Activated CD4-positive, alpha-beta T cell treated with anti-CD3 and anti-CD28 coated beads for 36 hours (primary cell): ENCODE results near the gene CNOT9. TPM values are rescaled to one million over a fixed set of nuclear protein-coding genes. Genes with fewer than 3 reads are reported as not detected.

Experiments used
- ATAC-seq: fragments of 200-7000 bp; cut with Tn5 transposase; one replicate; pipeline ENCODE4 v1.10.0; 2021; ENCODE audit warnings: mild to moderate bottlenecking, moderate library complexity
- CTCF ChIA-PET: fragments of 350-600 bp; sonication (Branson Sonifier 250); formaldehyde crosslinking; loops from one replicate; lab custom pipeline; 2021; ENCODE audit warnings: antibody characterized with exemption; lab: Charles Lee
- POLR2A ChIA-PET: fragments of 350-600 bp; sonication (Branson Sonifier 250); formaldehyde crosslinking; loops from one replicate; lab custom pipeline; 2021; ENCODE audit warnings: antibody characterized with exemption, inconsistent platforms; lab: Charles Lee
- DNase-seq: peaks from one replicate; pipeline ENCODE4 v3.0.0-alpha.2; 2020
- H3K27ac Mint-ChIP-seq: one replicate; pipeline ENCODE4 v1.8.0; 2021; ENCODE audit warnings: mixed read lengths
- H3K27me3 Mint-ChIP-seq: one replicate; pipeline ENCODE4 v1.8.0; 2021; ENCODE audit warnings: mixed read lengths
- H3K36me3 Mint-ChIP-seq: one replicate; pipeline ENCODE4 v1.8.0; 2021; ENCODE audit warnings: low read depth, mixed read lengths
- H3K4me1 Mint-ChIP-seq: one replicate; pipeline ENCODE4 v1.8.0; 2021; ENCODE audit warnings: mixed read lengths
- H3K4me3 Mint-ChIP-seq: one replicate; pipeline ENCODE4 v1.8.0; 2021; ENCODE audit warnings: mild to moderate bottlenecking, moderate library complexity, mixed read lengths
- H3K9me3 Mint-ChIP-seq: one replicate; pipeline ENCODE4 v1.8.0; 2021; ENCODE audit warnings: low read depth, mixed read lengths
- intact Hi-C, 2 experiments: fragments of 100-400 bp; cut with DNase I in 1 of 2; cut with micrococcal nuclease in 1 of 2; formaldehyde crosslinking; loops; one replicate each; pipeline versions ENCODE4 v1.14.2 to v1.15.1; 2022 to 2024; cut with DNase I, micrococcal nuclease
- total RNA-seq, 2 experiments: library from RNA; stranded (reverse); gene quantifications; one replicate each; pipeline ENCODE4 v1.2.3, GENCODE V29; 2021

The CNOT9 gene
- total RNA-seq, 2 experiments from 2014 or later, result 100 to 105 TPM

- POLR2A ChIA-PET, result no interaction called here
- Mint-ChIP-seq H3K27me3 (no peaks in the 10 kb centered on the region), H3K36me3 (no peaks in the 10 kb centered on the region)
Measured at GRCh38 chr2:218622606-218623365, 54.1 kb downstream of the CNOT9 start.

GRCh38 chr2:218623366-218623705 lies 54.7 kb downstream of the CNOT9 start:
- Mint-ChIP-seq H3K27ac (no peak overlapping the region), H3K9me3 (no peaks in the 10 kb centered on the region), H3K4me3 (no peak overlapping the region), H3K4me1 (peaks cover 3% of the 10 kb centered on the region), H3K27me3 (no peaks in the 10 kb centered on the region), H3K36me3 (no peaks in the 10 kb centered on the region)
- no peak for DNase-seq
- ATAC-seq, result no peak
- intact Hi-C loops, result no loop called here
- ChIA-PET CTCF (interaction anchor here (0.6 kb wide), 1 partner anchor 463 kb away, joined by 3 read pairs; no protein-coding TSS in a partner anchor), POLR2A (no interaction called here)

More at GRCh38 chr2:218622606-218623365, 54.1 kb downstream of the CNOT9 start:
- no peaks in the 10 kb centered on the region for H3K4me1 Mint-ChIP-seq
- ATAC-seq (no peak), DNase-seq (no peak)
- H3K27ac Mint-ChIP-seq, result no peak overlapping the region
- CTCF ChIA-PET, result interaction anchor here (0.6 kb wide), 1 partner anchor 463 kb away, joined by 3 read pairs; no protein-coding TSS in a partner anchor
- H3K4me3 Mint-ChIP-seq, result no peak overlapping the region
- intact Hi-C loops, result no loop called here
- no peaks in the 10 kb centered on the region for H3K9me3 Mint-ChIP-seq

- Mint-ChIP-seq H3K4me1 (peaks cover 3% of the 10 kb centered on the region), H3K36me3 (no peaks in the 10 kb centered on the region), H3K27ac (no peak overlapping the region), H3K27me3 (no peaks in the 10 kb centered on the region), H3K4me3 (no peak overlapping the region), H3K9me3 (no peaks in the 10 kb centered on the region)
- ATAC-seq, result no peak
- CTCF ChIA-PET, result interaction anchor here (0.7 to 1.2 kb wide), 2 partner anchors 10 to 23 kb away, joined by 3 to 4 read pairs; no protein-coding TSS in a partner anchor
- no peak for DNase-seq
- POLR2A ChIA-PET, result no interaction called here
- intact Hi-C loops, result no loop called here
Measured at GRCh38 chr2:218626369-218626768, 57.7 kb downstream of the CNOT9 start.

GRCh38 chr2:218627939-218628338 lies 59.3 kb downstream of the CNOT9 start:
- DNase-seq (no peak), ATAC-seq (no peak)
- Mint-ChIP-seq H3K27me3 (no peaks in the 10 kb centered on the region), H3K4me3 (no peak overlapping the region), H3K36me3 (no peaks in the 10 kb centered on the region), H3K27ac (no peak overlapping the region), H3K9me3 (no peaks in the 10 kb centered on the region), H3K4me1 (peaks cover 3% of the 10 kb centered on the region)
- ChIA-PET CTCF (interaction anchor here (0.8 to 1.7 kb wide), 3 partner anchors 20 to 116 kb away, joined by 3 to 6 read pairs (median 5); no protein-coding TSS in a partner anchor), POLR2A (no interaction called here)
- intact Hi-C loops, result no loop called here

GRCh38 chr2:218631837-218632236 lies 63.2 kb downstream of the CNOT9 start:
- Mint-ChIP-seq H3K4me1 (peaks cover 3% of the 10 kb centered on the region), H3K27ac (no peak overlapping the region), H3K4me3 (no peak overlapping the region), H3K27me3 (no peaks in the 10 kb centered on the region), H3K9me3 (no peaks in the 10 kb centered on the region), H3K36me3 (peaks cover 14% of the 10 kb centered on the region)
- intact Hi-C loops, result no loop called here
- ATAC-seq (no peak), DNase-seq (no peak)
- CTCF ChIA-PET, result interaction anchor here (0.6 to 1.2 kb wide), 2 partner anchors 13 to 294 kb away, joined by 3 to 4 read pairs; no protein-coding TSS in a partner anchor
- POLR2A ChIA-PET, result no interaction called here

- DNase-seq, result no peak
- Mint-ChIP-seq H3K4me3 (no peak overlapping the region), H3K36me3 (peaks cover 46% of the 10 kb centered on the region), H3K4me1 (no peaks in the 10 kb centered on the region), H3K27ac (no peak overlapping the region), H3K27me3 (no peaks in the 10 kb centered on the region), H3K9me3 (no peaks in the 10 kb centered on the region)
- ChIA-PET CTCF (interaction anchor here (0.6 kb wide), 2 partner anchors 164 to 788 kb away, joined by 3 read pairs; no protein-coding TSS in a partner anchor), POLR2A (interaction anchor here (0.6 kb wide), 1 partner anchor 20 kb away, joined by 8 read pairs; no protein-coding TSS in a partner anchor)
- intact Hi-C loops, result no loop called here
- no peak for ATAC-seq
Measured at GRCh38 chr2:218635719-218636118, 67.1 kb downstream of the CNOT9 start.

GRCh38 chr2:218638372-218638771 lies 69.7 kb downstream of the CNOT9 start:
- Mint-ChIP-seq H3K4me3 (no peak overlapping the region), H3K4me1 (no peaks in the 10 kb centered on the region), H3K27me3 (no peaks in the 10 kb centered on the region), H3K9me3 (no peaks in the 10 kb centered on the region), H3K36me3 (peaks cover 46% of the 10 kb centered on the region), H3K27ac (no peak overlapping the region)
- intact Hi-C loops, result no loop called here
- ChIA-PET POLR2A (no interaction called here), CTCF (no interaction called here)
- DNase-seq (no peak), ATAC-seq (no peak)

GRCh38 chr2:218642121-218642656 lies 73.5 kb downstream of the CNOT9 start:
- Mint-ChIP-seq H3K36me3 (peaks cover 52% of the 10 kb centered on the region), H3K4me3 (no peak overlapping the region), H3K9me3 (no peaks in the 10 kb centered on the region), H3K27ac (no peak overlapping the region), H3K27me3 (no peaks in the 10 kb centered on the region), H3K4me1 (no peaks in the 10 kb centered on the region)
- DNase-seq (no peak), ATAC-seq (no peak)
- POLR2A ChIA-PET, result interaction anchor here (0.6 kb wide), 1 partner anchor 38 kb away, joined by 4 read pairs; no protein-coding TSS in a partner anchor
- CTCF ChIA-PET, result interaction anchor here (2.2 kb wide), 1 partner anchor 11 kb away, joined by 4 read pairs; no protein-coding TSS in a partner anchor
- intact Hi-C loops, result no loop called here

GRCh38 chr2:218642786-218643185 lies 74.1 kb downstream of the CNOT9 start:
- no peak overlapping the region for H3K27ac Mint-ChIP-seq
- intact Hi-C loops, result no loop called here
- peaks cover 5% of the 10 kb centered on the region for H3K4me1 Mint-ChIP-seq
- peaks cover 53% of the 10 kb centered on the region for H3K36me3 Mint-ChIP-seq
- DNase-seq, result no peak
- POLR2A ChIA-PET, result no interaction called here
- H3K4me3 Mint-ChIP-seq, result no peak overlapping the region
- ATAC-seq, result no peak
- no peaks in the 10 kb centered on the region for H3K9me3 Mint-ChIP-seq
- CTCF ChIA-PET, result no interaction called here
- H3K27me3 Mint-ChIP-seq, result no peaks in the 10 kb centered on the region

- H3K4me1 Mint-ChIP-seq, result peaks cover 12% of the 10 kb centered on the region
Measured at GRCh38 chr2:218643751-218644310, 75.2 kb downstream of the CNOT9 start.

GRCh38 chr2:218644721-218645120 lies 76.1 kb downstream of the CNOT9 start:
- CTCF ChIA-PET, result interaction anchor here (0.5 to 1.2 kb wide), 2 partner anchors 14 to 87 kb away, joined by 3 to 4 read pairs; no protein-coding TSS in a partner anchor
- Mint-ChIP-seq H3K27ac (no peak overlapping the region), H3K4me1 (peaks cover 12% of the 10 kb centered on the region)

More at GRCh38 chr2:218643751-218644310, 75.2 kb downstream of the CNOT9 start:
- Mint-ChIP-seq H3K27ac (no peak overlapping the region), H3K4me3 (no peak overlapping the region), H3K36me3 (peaks cover 53% of the 10 kb centered on the region), H3K9me3 (no peaks in the 10 kb centered on the region), H3K27me3 (no peaks in the 10 kb centered on the region)
- no peak for DNase-seq
- POLR2A ChIA-PET, result interaction anchor here (1.3 kb wide), 1 partner anchor 16 kb away, joined by 5 read pairs; the partner anchor contains the start of genes BCS1L and ZNF142
- intact Hi-C loops, result no loop called here
- ATAC-seq, result no peak
- CTCF ChIA-PET, result interaction anchor here (1.2 kb wide), 1 partner anchor 13 kb away, joined by 4 read pairs; no protein-coding TSS in a partner anchor

More at GRCh38 chr2:218644721-218645120, 76.1 kb downstream of the CNOT9 start:
- DNase-seq (no peak), ATAC-seq (no peak)
- H3K36me3 Mint-ChIP-seq, result peaks cover 52% of the 10 kb centered on the region
- POLR2A ChIA-PET, result interaction anchor here (1.3 kb wide), 1 partner anchor 15 kb away, joined by 5 read pairs; the partner anchor contains the start of genes BCS1L and ZNF142
- no peak overlapping the region for H3K4me3 Mint-ChIP-seq
- H3K9me3 Mint-ChIP-seq, result no peaks in the 10 kb centered on the region
- intact Hi-C loops, result no loop called here
- H3K27me3 Mint-ChIP-seq, result no peaks in the 10 kb centered on the region
